ENCODE measurements around the gene UBE2N.

The UBE2N gene

DNA sequence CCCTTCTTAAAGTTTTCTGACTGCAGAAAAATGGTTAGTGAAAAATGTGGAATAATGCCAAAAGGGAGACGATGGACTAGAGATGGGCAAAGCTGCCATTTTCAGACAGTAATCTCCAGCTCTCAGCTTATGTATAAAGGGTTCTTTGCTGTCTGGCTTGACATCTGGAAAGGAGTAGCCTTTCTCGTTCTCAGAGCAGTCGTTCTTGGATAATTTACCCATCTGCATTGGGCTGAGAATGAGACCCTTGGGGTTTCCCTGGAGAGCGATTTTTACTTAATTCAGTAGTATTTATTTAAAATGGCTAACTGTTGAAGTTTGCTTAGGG is 62.8 kb downstream of the UBE2N start:
- DNase-seq: no peak

DNA sequence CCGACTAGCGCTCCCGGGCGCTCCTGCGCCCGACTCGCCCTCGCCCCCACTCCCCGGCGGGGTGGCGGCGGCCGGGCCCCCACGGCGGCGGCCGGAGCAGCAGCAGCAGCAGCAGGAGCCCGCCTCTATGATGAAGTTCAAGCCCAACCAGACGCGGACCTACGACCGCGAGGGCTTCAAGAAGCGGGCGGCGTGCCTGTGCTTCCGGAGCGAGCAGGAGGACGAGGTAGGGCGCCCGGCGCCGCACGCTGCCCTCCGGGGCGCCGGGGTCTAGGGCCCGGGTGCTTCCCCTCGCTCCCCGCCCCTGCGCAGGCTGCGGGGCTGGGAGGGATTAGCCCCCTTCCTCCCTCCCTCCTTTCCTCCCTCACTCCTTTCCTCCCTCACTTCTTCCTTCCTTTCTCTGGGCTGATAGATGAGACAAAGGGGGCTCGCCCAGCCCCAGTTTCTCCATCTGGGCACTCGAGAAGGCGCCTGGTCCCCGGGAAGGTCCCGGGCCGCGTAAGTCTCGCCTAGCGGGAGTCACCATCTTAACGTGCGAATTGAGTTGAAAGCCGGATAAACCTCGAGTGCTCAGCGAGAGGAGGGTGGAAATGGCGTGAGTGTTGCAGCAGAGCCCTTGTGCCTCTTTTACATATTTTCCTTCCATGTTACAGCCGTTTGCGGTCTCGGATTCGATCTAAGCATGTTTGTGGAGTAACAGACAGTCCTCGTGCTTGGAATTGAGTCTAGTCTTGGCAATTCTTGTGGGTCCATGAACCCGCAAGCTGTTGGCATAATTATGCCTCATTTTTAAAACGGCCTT is 63.4 kb downstream of the UBE2N start:
- peak; percentile 36 for DNase-seq

DNA sequence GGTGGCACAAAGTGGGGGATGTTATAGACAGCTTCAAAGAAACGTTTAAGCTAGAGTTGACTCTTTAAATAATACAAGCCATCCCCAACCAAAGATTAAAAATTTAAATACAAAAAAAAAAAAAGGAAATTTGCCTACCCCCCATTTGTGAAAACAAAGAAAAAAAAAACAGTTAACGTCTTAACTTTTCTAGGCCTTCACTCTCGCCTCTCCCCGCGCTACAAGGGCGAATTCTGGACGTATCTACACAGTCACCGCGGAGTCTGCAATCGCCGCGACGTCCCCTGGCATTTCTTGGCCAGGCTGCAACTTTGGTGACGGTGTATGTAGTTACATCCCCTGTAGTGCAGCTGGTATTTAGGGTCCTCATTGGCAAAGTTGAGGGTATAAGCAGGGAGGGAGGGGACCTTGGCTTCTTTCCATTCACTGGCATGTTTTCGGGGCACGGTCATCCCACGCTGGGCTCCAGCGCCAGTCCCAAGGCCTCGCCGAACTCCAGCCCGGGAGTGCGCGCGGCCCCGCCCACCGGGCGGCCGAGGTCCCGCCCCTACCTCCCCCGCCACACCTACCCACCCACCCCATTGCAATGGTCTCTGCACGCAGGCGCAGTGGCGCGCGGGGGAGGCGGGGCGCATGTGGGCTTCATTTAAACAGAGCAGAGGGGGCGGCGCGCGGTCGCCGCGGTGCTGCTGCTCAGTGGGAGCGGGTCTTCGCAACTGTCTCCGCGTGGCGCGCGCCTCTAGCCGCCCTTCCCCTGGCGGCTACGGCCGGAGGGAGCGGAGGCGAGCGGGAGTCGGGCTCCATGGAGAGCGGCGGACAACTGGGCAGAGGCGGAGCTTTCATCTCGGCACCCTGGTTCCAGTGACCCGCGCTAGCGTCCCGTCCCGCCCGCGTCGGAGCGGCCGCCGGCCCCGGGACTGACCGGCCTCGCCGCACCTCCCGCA is 64.2 kb downstream of the UBE2N start, which contains the start of gene NUDT4:
Gene NUDT4 (plus strand): TSS at position 674 of the 944 bp plus-strand sequence. CDS start 398 bp downstream, outside the sequence.
- DNase-seq: peak; percentile 73

DNA sequence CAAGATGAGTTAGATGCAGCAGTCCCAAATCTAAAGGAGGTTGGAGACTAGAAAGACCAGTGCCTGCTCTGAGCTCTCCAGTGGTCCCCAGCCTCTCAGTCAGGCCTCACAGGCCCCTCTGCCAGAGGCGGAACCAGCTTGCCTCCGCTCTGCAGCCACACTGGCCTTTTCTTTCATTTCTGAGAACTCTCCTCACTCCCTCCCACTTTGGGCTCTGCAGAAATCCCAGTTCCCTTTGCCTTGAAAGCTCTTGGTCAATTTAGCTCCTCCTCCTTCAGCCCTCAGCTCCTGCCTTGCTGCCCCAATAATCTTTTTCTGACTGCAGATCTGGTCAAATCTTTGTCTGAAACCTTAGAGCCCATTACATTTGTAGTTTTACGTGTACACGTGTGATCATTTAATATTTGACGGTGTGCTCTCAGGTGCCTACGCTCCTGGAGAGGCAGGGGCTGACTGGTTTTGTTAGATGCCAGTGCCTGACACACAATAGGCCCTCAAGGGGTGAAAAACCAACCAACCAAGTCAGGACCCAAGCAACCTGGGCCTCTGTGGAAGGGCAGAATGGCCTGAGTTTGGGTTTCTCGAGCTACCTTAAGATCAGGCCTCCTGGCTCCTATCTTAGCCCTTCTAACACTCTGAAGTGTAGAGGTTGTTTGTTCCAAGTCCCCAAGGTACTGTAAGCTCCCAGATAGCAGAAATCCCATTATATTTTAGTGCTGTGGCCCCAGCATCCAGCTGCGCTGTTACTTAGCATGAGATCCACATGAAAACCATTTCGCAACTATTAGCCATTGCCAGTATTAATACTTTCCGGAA is 65.1 kb downstream of the UBE2N start:
- no peak for DNase-seq

DNA sequence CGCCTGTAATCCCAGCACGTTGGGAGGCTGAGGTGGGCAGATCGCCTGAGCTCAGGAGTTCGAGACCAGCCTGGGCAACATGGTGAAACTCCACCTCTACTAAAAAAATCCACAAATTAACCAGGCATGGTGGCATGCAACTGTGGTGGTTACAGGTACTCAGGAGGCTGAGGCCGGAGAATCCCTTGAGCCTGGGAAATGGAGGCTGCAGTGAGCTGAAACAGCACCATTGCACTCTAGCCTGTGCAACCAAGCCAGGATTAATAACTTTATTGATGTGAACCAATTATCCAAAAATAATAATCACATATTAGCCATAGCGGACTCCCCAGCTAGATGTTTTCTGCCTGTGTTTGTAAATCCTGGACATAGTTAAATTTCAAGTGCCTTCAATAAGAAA is 65.8 kb downstream of the UBE2N start:
- no peak for DNase-seq

DNA sequence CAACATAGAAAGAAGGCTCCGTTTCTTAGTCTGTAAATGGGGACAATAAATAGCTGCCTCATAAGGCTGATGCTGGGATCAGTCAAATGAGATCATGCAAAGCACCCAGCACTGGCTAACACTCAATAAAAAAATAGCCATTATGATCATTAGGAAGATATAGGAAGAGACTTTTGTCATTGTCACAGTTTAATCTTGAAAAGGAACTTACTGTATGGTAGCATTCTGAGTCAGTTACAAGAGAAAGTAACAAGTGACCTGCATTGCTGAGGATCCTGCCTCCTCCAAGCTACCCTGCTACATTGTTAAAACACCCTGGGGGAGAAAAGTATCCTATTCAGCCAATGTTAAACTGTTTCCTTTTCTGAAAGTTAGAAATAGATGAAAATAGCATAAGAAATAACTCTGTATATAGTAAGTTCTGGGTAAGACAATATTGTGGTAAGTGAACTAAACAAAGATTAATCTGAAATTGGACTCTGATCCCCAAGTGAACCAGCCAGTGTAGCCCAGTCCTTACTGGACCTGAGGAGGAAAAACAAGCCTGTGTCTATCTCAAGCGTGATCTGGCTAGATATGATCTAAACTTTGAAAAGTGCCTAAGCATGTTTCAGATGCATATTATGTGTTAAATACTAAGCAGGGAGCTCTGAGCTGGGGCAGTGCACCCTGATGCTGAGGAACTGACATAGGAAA is 67.6 kb downstream of the UBE2N start:
- DNase-seq: no peak

DNA sequence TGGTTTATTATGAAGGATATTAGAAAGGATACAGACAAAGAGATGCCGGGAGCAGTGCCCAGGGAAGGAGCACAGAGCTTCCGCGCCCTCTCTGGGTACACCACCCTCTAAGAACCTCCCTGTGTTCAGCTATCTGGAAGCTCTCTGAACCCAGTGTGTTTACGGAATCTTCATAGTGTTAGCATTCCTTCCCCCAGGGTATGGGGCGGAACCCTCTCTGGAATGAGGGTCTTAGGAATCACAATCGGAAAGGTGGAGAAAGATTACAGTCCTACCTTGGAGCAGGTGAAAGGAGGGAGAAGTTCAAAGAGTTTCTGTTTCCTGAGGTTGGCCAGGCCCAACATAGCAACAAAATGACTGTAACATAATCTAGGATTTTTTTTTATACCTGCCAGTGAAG is 70.8 kb downstream of the UBE2N start:
- DNase-seq: no peak

DNA sequence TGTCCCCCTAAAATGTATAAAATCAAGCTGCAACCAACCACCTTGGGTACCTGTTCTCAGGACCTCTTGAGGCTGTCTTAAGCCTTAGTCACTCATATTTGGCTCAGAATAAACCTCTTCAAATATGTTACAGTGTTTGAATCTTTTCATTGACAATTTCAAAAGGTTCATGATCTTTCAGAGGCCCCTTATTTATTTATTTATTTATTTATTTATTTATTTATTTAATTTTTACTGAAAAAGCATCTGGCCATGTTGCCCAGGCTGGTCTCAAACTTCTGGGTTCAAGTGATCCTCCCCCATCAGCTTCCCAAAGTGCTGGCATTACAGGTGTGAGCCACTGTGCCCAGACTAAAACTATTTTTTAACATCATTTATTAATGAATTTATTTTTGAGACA is 72.2 kb downstream of the UBE2N start:
- no peak for DNase-seq

DNA sequence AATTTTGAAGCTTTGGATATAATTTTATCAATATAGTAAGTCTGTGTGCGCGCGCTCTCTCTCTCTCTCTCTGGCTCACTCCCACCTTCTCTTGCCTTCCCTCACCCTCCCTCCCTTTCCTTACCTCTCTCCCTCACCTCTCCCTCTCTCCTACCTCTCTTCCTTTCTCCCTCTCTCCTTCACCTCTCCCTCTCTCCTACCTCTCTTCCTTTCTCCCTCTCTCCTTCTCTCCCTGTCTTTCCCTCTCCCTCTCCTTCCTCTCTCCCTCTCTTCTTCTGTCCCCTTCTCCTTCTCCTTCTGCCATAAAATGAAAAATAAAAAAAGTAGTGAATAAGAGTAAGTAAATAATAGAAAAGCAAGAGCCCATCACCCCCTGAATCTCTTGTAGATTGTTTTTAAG is 73.0 kb downstream of the UBE2N start:
- no peak for DNase-seq

DNA sequence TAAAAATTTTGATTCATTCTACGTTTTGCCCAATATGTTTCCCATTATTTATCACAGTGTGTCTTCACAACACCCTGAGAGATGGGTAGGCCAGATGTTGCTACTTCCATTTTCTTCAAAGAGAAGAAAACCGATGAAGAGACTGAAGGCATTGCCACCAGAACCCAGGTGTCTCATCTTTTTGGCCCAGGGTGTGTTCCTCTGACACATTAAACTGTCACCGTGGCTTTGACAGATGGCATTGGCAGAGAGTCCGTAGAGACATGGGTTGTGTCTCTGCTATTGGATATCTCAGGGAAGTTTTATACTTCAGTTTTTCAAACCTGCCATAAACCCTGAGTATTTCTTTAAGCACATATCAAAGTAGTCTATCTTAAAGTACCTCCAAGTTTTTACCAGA is 75.3 kb downstream of the UBE2N start:
- DNase-seq: no peak

DNA sequence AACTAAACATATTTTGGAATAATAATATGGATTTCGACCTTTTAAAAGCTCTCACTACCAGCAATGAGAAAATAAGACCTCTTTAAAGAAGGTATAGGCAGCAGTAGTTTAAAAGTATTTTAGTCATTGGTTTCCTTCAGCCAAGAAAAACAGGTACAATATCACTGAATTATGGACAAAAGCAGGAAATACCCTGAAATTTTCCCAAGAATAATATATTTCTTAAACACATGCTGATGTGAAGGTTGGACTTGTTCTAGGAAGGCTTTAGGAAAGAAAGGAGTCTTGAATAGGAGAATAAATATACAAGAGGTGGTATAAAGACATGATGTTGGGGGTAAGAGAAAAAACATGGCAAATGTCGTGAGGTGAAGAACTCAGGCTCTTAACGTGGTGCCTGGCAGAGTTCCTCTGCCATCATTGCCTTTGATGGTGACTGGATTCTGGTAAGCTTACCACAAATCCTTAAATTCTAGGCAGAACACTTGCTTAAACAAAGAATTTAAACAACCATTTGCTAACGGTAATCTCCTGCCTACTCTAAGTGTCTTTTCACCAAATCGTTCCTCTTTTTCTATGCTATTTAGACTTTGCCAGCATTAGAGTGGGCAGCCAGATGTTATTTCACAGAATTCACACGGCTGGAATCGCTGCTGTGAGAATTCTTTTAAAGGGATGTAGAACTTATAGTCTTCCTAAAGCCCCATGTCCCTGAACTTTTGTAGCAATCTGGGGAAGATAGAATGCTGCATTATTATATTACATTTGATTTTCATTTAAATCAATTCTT is 75.9 kb downstream of the UBE2N start:
- DNase-seq: no peak

DNA sequence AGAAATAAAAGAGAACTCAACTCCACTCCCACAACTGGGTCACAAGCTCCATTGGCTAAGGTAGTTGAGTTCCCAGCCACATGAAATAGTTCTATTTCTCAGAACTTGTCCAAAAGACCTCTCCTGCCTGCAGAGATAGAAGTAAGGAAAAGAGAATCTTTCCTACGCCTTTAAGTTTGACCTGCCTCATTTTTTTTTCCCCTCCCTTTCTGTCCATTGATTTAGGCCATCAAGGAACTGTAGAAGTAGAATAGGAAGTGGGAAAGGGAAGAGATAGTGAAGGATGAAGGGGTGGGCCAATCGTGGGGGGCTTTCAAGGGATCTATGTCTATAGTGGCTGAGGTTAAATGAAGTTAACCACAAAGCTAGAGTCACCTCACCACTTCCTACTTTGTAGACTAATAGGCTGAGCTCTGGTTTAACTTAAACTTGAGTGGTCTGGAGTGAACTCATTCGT is 77.9 kb downstream of the UBE2N start:
- DNase-seq: no peak

DNA sequence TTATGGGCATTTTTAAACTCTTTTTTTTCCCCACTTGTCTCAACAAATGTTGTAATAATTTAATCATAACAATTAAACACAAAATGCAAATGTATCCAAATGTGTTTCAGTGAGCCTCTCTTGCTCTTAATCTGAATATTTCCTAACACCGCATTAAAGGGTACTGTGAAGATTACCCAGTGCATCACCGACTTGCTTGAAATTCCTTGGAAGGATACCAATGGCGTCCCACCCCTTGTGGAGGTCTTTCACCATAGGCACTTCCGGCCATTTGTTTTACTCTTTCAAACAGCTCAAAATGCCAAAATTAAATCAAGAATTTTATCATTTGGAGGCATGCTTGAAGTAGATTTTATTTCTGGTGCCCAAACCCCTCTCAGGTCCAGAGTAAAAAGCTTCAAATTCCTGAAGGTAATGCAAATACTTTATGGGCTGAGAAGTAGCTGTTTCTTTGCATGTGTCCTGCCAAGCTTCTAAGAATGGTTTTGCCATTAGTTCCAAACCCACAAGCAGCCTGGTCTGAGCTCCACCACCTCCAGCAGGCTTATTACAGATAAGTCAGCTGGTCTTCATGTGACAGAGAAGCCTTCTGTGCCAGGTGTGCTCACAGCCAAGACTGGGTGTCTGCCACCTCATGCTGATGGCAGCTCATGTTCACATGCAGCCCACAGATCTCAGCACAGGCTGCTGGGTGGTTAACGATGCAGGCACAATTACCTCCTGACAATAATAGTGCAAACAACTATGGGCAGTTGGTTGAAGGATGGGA is 80.4 kb downstream of the UBE2N start:
- DNase-seq: no peak

DNA sequence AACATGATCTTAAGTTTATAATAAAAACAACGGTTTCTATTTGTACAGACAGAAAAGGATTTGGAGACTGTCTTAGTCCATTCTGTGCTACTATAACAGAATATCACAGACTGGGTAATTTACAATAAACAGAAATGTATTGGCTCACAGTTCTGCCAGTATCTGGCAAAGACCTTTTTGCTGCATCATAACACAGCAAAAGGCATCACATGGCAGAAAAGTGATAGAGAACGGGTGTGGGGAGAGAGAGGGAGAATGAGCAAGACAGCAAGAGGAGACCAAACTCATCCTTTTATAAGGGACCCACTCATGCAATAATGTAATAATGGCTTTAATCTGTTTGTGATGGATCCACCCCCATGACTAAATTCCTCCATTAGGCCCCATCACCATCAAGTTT is 81.1 kb downstream of the UBE2N start:
- DNase-seq: no peak

DNA sequence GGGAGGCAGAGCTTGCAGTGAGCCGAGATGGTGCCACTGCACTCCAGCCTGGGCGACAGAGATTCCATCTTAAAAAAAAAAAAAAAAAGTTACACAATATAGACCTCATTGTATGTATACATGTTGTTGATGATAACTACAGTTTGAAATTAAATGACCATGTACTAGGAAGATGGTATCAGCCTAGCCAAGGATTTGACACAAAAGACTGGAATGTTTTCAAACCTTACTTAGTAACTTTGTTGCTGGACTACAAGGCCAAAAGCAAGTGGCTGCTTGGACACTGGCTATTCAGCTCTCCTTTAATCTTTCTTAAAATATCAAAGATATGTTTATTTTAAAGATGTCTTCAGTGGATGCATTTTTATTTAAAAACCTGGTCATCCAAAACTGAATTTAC is 82.9 kb downstream of the UBE2N start:
- DNase-seq: no peak

DNA sequence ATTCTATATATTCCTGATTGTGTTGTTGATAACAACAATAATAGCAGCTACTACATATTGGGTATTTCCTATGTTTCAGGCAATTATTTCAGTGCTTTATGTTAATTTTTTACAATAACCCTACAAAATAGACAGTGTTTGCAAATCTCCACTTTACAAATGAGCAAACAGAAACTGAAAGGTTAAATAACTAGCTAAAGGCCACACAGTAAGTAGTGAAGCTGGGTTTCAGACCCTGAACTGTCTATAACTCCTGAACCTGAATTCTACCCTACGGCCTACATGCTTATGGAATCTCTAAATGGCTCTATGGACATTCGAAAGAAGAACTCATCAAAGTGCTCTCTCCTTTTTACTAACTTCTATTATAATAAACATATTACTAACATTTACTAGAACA is 83.7 kb downstream of the UBE2N start:
- no peak for DNase-seq

DNA sequence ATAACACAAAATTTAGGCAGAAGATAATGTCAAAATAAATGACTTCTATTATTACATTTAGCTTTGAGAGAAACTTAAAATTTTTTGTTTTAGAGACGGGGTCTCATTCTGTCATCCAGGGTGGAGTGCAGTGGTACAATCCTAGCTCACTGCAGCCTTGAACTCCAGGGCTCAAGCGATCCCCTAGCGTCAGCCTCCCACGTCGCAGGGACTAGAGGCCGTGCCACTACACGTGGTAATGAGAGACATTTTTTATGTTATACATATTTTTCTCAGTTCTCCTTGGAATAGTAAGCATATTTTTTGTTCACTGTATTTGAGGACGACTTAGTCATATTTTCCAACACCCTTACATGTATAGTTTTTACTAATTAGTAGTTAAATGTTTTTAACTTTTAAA is 85.5 kb downstream of the UBE2N start:
- no peak for DNase-seq
